Nephron (organoid): Measurements from ENCODE around the gene S100A6.
"Not testable (repeated sequence)": the region's sequence is repeated elsewhere in the genome, so short reads cannot be mapped to it uniquely, and the experiment has no call there.

Source experiments
- H3K27ac Mint-ChIP-seq, 3 experiments: 2 replicates each; pipeline ENCODE4 v1.8.0; 2020; ENCODE audit warnings: mixed read lengths in 3 of 3, mild to moderate bottlenecking in 2 of 3, moderate library complexity in 1 of 3
- H3K27me3 Mint-ChIP-seq: 2 replicates; pipeline ENCODE4 v1.8.0; 2021; ENCODE audit warnings: low read depth, mild to moderate bottlenecking, moderate library complexity, mixed read lengths
- H3K36me3 Mint-ChIP-seq: 2 replicates; pipeline ENCODE4 v1.8.0; 2020; ENCODE audit warnings: low read depth, mixed read lengths
- H3K4me1 Mint-ChIP-seq: 2 replicates; pipeline ENCODE4 v1.8.0; 2020; ENCODE audit warnings: mixed read lengths
- H3K4me3 Mint-ChIP-seq, 3 experiments: 2 replicates each; pipeline ENCODE4 v1.8.0; 2020; ENCODE audit warnings: mild to moderate bottlenecking in 3 of 3, mixed read lengths in 3 of 3, moderate library complexity in 2 of 3
- H3K9me3 Mint-ChIP-seq: 2 replicates; pipeline ENCODE4 v1.8.0; 2020; ENCODE audit warnings: mixed read lengths
- TF ChIP-seq, protein P1 (sequence below), 3 experiments: fragments of 200-600 bp; sonication (generic); IDR thresholded peaks; one replicate each; pipeline ENCODE4 v1.5.0; 2021; ENCODE audit warnings: antibody characterized with exemption in 3 of 3; ENCODE audit not compliant: unreplicated experiment in 3 of 3

S100A6 gene

DNA sequence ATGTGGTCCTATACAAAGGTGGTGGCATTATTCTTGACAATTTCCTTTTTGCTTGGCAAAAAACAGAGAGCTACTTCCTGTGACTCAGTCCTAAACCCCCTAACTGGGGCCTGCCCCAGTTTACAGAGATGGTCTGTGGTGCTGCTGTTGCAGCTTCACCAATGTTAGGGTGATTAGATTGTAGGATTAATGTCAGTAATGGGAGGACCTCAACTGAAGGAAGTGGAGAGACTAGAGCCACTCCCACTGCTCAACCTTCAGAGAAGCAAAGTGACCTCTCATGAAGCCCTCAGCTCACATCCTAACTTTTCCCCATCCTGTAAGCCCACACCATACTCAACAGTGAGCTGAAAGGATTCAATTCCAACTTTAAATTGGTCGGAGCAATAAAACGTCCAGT, 3.6 kb downstream of the S100A6 start:
- TF ChIP-seq, protein P1, sequence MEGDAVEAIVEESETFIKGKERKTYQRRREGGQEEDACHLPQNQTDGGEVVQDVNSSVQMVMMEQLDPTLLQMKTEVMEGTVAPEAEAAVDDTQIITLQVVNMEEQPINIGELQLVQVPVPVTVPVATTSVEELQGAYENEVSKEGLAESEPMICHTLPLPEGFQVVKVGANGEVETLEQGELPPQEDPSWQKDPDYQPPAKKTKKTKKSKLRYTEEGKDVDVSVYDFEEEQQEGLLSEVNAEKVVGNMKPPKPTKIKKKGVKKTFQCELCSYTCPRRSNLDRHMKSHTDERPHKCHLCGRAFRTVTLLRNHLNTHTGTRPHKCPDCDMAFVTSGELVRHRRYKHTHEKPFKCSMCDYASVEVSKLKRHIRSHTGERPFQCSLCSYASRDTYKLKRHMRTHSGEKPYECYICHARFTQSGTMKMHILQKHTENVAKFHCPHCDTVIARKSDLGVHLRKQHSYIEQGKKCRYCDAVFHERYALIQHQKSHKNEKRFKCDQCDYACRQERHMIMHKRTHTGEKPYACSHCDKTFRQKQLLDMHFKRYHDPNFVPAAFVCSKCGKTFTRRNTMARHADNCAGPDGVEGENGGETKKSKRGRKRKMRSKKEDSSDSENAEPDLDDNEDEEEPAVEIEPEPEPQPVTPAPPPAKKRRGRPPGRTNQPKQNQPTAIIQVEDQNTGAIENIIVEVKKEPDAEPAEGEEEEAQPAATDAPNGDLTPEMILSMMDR (IDR thresholded peaks at IDR 0.05; ENCODE audit: unreplicated experiment in 3 of 3) = no peak
- peak overlapping the region in 1 of 3 experiments; percentile 38 for H3K27ac Mint-ChIP-seq

DNA sequence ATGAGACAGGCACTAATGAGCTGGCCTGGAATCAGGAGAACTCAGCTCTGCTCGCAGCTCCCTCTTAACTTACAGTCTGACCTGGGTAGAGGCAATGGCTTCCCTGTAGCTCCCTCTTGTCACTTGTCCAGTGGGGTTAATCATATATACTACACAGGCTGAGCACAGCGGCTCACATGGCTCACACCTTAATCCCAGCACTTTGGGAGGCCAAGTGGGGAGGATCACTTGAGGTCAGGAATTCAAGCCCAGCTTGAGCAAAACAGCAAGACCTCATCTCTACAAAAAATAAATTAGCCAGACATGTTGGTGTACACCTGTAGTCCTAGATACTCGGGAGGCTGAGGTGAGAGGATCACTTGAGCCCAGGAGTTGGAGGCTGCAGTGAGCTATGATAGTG, 4.2 kb downstream of the S100A6 start:
- peaks cover 2% of the 10 kb centered on the region for H3K27me3 Mint-ChIP-seq
- TF ChIP-seq, protein P1 (IDR thresholded peaks at IDR 0.05; ENCODE audit: unreplicated experiment in 3 of 3) = no peak

More for the DNA sequence above, 3.6 kb downstream of the S100A6 start:
- Mint-ChIP-seq H3K36me3 (no peaks in the 10 kb centered on the region), H3K9me3 (no peaks in the 10 kb centered on the region), H3K4me1 (peaks cover 38% of the 10 kb centered on the region), H3K4me3 (peak overlapping the region in 1 of 3 experiments; percentile 23), H3K27me3 (peaks cover 4% of the 10 kb centered on the region)

DNA sequence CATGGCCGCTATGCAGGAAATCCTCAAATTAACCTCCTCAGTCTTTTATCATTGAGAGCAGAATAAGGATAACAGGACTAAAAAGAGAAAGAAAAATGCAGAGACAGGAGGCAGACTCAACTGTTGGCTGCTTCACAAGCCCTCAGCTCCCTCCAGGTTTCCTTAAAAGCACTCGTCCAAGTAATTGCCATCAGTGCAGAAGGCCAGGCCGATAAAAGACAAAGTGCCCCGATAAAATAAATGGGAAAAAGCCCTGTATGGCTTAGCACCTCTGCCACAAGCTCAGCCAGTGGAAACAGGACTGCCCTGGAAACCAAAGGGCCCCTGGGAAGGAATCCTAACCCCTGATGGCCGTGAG, 8.1 kb downstream of the S100A6 start:
- TF ChIP-seq, protein P1 (IDR thresholded peaks at IDR 0.05; ENCODE audit: unreplicated experiment in 3 of 3) = no peak
- Mint-ChIP-seq H3K4me3 (no peak overlapping the region), H3K27me3 (no peaks in the 10 kb centered on the region), H3K27ac (no peak overlapping the region), H3K4me1 (peaks cover 19% of the 10 kb centered on the region), H3K36me3 (no peaks in the 10 kb centered on the region), H3K9me3 (no peaks in the 10 kb centered on the region)

More for the DNA sequence above, 4.2 kb downstream of the S100A6 start:
- H3K4me3 Mint-ChIP-seq = no peak overlapping the region
- no peak overlapping the region for H3K27ac Mint-ChIP-seq
- peaks cover 39% of the 10 kb centered on the region for H3K4me1 Mint-ChIP-seq
- no peaks in the 10 kb centered on the region for H3K9me3 Mint-ChIP-seq
- H3K36me3 Mint-ChIP-seq = no peaks in the 10 kb centered on the region

DNA sequence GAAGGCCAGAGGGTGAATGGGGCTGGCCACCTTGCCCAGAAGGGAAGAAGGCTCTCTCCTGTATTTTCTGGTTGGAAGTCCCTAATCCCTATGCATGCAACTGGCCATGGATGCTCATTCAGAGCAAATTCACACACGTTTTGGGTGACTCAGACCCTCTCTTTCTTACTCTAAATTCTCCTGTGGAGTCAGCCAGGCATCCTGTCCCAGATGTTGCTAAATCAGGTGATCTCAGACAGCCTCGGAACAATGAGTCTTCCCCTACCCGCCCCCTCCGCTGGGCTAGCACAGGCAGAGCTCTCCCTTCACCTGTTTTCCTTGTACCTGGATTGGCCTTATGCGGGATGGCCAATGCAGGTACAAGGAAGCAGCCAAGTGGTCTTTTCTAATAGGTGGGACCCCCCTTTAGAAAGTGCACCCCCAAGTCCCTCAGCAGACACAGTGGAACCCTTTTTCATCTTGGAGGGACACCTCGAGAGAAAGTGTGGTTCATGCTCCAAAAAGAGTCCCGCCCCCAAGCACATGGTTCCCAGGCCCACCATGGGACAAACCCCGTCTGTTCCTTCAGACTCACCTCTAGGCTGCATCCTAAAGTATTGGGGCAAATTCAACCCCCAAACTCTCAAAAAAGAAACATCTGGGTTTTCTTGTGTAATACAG, 8.6 kb downstream of the S100A6 start:
- Mint-ChIP-seq H3K4me3 (no peak overlapping the region), H3K9me3 (no peaks in the 10 kb centered on the region), H3K4me1 (peaks cover 14% of the 10 kb centered on the region), H3K36me3 (no peaks in the 10 kb centered on the region), H3K27me3 (no peaks in the 10 kb centered on the region), H3K27ac (no peak overlapping the region)
- TF ChIP-seq, protein P1 (IDR thresholded peaks at IDR 0.05; ENCODE audit: unreplicated experiment in 3 of 3) = no peak

DNA sequence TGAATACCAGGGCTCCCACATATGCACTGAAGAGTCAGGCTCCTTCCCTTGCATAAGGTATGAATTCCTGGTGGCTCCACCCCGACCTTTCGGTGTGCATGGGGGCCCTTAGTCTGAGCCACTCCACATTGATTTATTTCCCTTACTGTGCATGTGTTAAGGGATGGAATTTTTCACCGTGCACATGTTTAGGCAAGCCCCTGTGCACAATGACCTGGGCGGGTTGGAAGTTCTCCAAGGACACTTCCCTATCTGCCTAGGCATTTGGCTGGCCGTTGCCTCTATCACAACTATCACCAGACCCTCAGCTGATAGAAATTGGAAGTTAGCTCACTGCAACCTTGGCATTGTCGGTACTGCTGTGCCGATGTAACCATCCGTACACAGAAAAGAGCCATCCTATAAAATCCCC, 9.7 kb downstream of the S100A6 start:
- H3K4me1 Mint-ChIP-seq = peaks cover 10% of the 10 kb centered on the region
- TF ChIP-seq, protein P1 (IDR thresholded peaks at IDR 0.05; ENCODE audit: unreplicated experiment in 3 of 3) = no peak
- H3K27ac Mint-ChIP-seq = peak overlapping the region in 2 of 3 experiments; percentile 2 to 10
- H3K9me3 Mint-ChIP-seq = no peaks in the 10 kb centered on the region
- no peak overlapping the region for H3K4me3 Mint-ChIP-seq
- H3K36me3 Mint-ChIP-seq = no peaks in the 10 kb centered on the region
- H3K27me3 Mint-ChIP-seq = no peaks in the 10 kb centered on the region

DNA sequence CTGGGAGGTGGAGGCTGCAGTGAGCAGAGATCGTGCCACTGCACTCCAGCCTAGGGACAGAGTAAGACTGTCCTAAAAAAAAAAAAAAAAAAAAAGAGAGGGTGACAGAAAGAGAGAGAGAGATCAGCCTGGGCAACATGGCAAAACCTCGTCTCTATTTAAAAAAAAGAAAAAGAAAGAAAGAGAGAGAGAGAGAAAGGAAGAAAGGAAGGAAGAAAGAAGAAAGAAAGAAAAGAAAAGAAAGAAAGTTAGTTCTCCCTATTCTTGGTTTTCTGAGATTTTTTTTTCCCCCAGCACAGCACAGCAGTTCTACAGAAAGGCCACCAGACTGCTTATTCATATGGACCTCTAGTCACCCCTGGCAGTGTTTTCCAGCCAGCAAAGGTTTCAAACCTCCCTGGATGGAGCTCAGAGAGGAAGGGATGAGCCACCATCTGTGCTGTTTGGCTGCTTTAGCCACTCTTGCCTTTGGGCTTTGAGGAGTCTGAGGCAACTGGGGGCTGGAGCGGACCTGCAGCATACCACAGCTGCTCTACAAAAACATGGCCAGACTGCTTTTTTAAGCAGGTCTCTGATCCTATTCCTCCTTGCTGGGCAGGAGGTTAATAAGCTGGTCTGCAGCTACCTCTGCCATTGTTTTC, 10.6 kb downstream of the S100A6 start:
- Mint-ChIP-seq H3K4me3 (no peak overlapping the region), H3K27ac (peak overlapping the region in 2 of 3 experiments; percentile 57 to 64), H3K9me3 (no peaks in the 10 kb centered on the region)

DNA sequence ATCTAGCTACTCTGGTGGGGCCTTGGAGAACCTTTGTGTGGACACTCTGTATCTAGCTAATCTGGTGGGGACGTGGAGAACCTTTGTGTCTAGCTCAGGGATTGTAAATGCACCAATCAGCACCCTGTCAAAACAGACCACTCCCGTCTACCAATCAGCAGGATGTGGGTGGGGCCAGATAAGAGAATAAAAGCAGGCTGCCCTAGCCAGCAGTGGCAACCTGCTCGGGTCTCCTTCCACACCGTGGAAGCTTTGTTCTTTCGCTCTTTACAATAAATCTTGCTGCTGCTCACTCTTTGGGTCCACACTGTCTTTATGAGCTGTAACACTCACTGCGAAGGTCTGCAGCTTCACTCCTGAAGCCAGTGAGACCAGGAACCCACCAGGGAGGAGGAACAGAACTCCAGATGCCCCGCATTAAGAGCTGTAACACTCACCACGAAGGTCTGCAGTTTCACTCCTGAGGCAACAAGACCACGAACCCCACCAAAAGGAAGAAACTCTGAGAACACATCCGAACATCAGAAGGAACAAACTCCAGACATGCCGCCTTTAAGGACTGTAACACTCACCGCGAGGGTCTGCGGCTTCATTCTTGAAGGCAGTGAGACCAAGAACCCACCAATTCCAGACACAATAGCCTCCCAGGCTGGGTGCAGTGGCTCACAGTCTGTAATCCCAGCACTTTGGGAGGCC, 13.3 kb downstream of the S100A6 start:
- not testable (repeated sequence) for H3K4me3 Mint-ChIP-seq, H3K27me3 Mint-ChIP-seq, H3K36me3 Mint-ChIP-seq, H3K27ac Mint-ChIP-seq, H3K9me3 Mint-ChIP-seq, H3K4me1 Mint-ChIP-seq

More for the DNA sequence above, 10.6 kb downstream of the S100A6 start:
- Mint-ChIP-seq H3K27me3 (no peaks in the 10 kb centered on the region), H3K4me1 (peaks cover 7% of the 10 kb centered on the region), H3K36me3 (no peaks in the 10 kb centered on the region)
- TF ChIP-seq, protein P1 (IDR thresholded peaks at IDR 0.05; ENCODE audit: unreplicated experiment in 3 of 3) = no peak

DNA sequence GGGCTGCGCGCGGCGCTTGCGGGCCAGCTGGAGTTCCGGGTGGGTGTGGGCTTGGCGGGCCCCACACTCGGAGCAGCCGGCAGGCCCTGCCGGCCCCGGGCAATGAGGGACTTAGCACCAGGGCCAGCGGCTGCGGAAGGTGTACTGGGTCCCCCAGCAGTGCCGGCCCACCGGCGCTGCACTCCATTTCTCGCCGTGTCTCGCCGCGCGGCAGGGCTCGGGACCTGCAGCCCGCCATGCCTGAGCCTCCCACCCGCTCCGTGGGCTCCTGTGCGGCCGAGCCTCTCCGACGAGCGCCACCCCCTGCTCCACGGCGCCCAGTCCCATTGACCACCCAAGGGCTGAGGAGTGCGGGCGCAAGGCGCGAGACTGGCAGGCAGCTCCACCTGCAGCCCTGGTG, 14.0 kb downstream of the S100A6 start:
- not testable (repeated sequence) for H3K27me3 Mint-ChIP-seq, H3K9me3 Mint-ChIP-seq, H3K36me3 Mint-ChIP-seq, H3K4me3 Mint-ChIP-seq, H3K4me1 Mint-ChIP-seq, H3K27ac Mint-ChIP-seq
